KOPT-K1 (cell line): ENCODE measurements around the gene PDZK1IP1.
"Not testable (repeated sequence)": the region's sequence is repeated elsewhere in the genome, so short reads cannot be mapped to it uniquely, and the experiment has no call there.

ENCODE experiments used
- H3K27ac ChIP-seq: fragments of 200-600 bp; sonication (generic); 2 replicates; pipeline ENCODE4 v1.5.1; 2016; ENCODE audit warnings: antibody characterized with exemption, mild to moderate bottlenecking, low read depth, low read length; ENCODE audit not compliant: poor library complexity, severe bottlenecking
- H3K36me3 ChIP-seq: fragments of 200-600 bp; sonication (generic); 2 replicates; pipeline ENCODE4 v1.5.1; 2017; ENCODE audit warnings: antibody characterized with exemption, mild to moderate bottlenecking, low read length, moderate library complexity; ENCODE audit not compliant: insufficient read depth
- H3K9me3 ChIP-seq: fragments of 200-600 bp; sonication (generic); 2 replicates; pipeline ENCODE4 v1.5.1; 2017; ENCODE audit warnings: antibody characterized with exemption, low read length, mild to moderate bottlenecking; ENCODE audit not compliant: insufficient read depth, poor library complexity, severe bottlenecking

PDZK1IP1 gene

DNA sequence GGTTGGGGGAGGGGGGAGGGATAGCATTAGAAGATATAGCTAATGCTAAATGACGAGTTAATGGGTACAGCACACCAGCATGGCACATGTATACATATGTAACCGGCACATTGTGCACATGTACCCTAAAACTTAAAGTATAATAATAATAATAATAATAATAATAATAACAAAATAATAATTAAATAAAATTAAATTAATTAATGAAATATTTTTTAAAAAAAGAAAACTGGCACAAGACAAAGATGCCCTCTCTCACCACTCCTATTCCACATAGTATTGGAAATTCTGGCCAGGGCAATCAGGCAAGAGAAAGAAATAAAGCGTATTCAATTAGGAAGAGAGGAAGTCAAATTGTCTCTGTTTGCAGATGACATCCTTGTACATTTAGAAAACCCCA is 31.9 kb downstream of the PDZK1IP1 start:
- H3K36me3 ChIP-seq, H3K9me3 ChIP-seq, H3K27ac ChIP-seq: not testable (repeated sequence)

DNA sequence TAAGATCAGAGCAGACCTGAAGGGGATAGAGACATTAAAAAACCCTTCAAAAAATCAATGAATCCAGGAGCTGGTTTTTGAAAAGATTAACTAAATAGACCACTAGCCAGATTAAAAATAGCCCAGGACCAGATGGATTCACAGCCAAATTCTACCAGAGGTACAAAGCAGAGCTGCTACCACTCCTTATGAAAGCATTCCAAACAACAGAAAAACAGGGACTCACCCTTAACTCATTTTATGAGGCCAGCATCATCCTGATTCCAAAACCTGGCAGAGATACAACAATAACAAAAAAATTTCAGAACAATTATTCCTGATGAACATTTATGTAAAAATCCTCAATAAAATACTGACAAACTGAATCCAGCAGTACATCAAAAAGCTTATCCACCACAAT is 33.4 kb downstream of the PDZK1IP1 start:
- H3K9me3 ChIP-seq, H3K27ac ChIP-seq, H3K36me3 ChIP-seq: not testable (repeated sequence)

DNA sequence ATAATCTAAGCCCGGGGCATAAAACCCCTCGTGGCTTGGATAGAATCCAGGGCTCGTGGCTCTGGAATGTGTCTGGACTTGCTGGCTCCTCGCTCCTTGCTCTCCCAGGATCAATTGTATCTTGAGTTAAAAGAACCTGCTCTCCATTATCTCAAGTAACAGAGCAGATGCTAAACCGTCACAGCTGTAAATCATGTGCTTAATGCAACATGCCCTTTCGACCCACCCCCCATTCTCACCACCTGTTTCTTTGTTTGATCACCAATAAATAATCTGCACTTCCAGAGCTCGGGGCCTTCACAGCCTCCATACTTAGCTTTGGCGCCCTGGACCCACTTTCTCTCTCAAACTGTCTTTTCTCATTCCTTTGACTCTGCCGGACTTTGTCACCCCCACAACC is 40.7 kb downstream of the PDZK1IP1 start:
- not testable (repeated sequence) for H3K27ac ChIP-seq, H3K9me3 ChIP-seq, H3K36me3 ChIP-seq

DNA sequence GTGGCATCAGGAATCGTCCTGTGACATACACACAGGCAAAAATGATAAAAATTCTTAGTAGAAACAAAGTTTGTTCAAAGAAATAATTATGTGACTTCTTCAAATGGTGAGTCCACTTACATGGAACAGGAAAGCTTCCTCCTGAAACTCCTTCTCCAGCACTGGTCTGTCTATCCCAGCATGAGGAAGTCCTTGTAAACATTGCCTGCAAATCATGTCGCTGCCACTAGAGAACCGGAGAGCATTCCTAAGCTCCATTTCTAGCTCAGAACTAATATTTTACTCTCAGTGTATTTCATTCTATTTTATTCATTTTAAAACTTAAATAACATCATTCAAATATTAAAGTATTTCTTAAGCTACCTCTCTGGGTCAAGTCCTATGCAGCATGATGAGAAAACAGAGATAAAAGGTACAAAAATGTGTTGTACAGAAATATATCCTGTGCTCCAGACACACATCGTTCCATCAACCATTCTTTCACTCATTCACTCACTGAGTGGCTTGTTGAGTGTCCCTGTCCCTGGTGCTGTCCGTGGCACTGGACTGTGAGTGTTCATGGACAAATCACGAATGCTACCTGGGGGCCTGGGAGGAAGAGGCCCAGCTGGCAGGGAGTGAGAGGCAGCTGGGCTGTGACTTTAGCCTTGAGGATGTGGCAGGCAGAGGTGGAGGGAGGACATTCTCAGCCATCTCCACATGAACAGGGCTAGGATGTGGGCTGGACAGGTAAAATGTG is 42.6 kb downstream of the PDZK1IP1 start:
- H3K9me3 ChIP-seq = no peaks in the 10 kb centered on the region
- no peak overlapping the region for H3K27ac ChIP-seq
- H3K36me3 ChIP-seq = no peaks in the 10 kb centered on the region

DNA sequence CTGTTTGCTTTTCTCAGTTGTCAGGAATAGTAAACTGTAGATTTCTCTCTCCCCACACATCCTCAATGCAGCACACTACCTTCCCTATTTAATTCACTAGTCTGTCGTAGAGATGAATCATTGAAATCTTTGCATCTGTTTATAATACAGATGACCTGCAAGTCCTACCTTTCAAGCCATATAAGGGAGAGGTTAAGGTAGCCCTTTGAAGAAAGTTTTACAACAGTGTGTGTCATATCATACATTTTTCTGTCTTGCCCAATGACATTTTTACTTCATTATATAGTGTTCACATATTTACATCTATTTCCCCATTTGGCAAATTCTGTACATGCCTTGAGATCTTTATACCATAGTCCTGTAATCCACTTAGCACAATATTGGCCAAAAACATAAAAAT is 43.3 kb downstream of the PDZK1IP1 start:
- H3K36me3 ChIP-seq, H3K27ac ChIP-seq, H3K9me3 ChIP-seq: not testable (repeated sequence)

DNA sequence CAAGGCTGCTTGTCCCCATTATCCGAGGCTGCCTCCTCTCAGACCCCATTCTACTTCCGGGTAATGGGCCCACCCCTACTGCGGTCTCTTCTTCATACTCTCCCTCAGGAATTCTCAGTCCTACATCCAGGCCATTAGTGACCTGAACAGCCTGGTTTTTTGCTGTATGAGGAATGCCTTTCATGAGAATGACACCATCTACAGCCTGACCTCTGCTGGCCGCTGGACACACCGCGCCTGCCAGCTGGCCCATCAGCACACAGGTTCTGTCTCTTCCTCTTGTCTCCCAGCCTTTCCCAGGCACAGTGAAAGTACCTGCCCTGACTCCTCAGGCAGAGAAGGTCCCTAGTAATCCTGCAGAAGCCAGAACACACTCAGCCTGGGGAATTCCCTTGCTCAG is 46.2 kb downstream of the PDZK1IP1 start:
- H3K27ac ChIP-seq, H3K9me3 ChIP-seq, H3K36me3 ChIP-seq: not testable (repeated sequence)

DNA sequence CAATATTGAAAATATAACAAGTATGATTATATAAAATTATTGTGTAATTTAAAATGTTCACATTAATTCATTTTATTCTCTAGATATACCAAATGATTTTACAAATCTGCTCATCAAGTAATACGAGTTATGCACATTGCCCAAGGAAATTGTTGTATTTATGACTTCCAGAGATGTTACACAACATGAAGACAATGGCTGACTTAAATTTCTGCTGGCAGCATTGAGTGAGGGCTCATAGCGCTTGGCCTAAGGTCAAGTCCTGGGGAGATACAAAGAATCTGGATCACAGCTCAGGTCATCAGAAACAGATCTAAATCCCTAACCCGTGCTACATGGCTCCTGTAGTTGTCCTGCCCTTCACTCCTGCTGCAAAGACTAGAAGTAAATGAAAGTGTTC is 49.5 kb downstream of the PDZK1IP1 start:
- not testable (repeated sequence) for H3K36me3 ChIP-seq, H3K27ac ChIP-seq, H3K9me3 ChIP-seq

DNA sequence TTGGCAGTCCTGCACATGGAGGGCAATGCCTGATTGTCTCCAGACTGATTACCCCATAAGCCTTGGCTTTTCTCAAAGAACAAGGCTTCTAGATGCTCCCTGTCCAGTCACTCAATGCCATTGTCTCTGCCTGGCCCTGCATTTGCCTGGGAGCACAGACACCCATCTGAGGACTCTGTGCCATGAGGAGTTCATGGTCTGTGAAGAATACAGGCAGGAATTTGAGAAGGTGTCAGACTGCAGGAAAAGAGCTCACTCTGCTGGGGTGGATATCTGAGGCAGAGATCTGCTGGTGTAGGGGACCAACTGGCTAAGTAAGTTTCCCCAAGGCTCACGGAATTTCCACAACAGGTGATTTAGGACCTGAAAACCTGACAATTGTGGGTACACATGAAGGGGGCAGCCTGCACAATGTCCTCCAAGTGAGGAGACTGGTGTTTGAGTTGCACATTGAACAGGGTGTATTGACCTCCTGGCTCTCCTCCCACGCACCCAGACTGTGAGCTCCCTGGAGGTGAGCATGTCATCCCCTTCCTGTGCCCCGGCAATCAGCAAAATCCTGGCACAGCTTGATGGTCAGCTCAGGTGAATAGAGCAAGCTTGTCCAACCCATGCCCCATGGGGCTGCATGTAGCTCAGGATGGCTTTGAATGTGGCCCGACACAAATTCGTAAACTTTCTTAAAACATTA is 51.8 kb downstream of the PDZK1IP1 start:
- H3K9me3 ChIP-seq = no peaks in the 10 kb centered on the region
- H3K36me3 ChIP-seq = no peaks in the 10 kb centered on the region

DNA sequence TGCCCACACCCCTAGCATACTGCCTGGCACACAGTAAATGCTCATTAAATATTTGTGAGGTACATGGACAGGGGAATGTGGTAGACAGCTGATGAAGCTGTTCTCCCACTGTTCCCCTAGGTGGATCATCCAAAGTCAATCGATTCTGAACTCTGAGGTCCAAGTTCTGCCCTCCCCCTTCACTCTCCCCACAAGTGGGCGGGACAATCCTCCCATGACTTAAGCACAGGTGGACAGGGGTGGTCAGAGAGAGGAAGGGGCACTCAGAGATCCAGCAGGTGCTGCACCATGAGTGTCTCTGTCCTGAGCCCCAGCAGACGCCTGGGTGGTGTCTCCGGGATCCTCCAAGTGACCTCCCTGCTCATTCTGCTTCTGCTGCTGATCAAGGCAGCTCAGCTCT is 52.6 kb downstream of the PDZK1IP1 start, which contains the start of gene CYP4A22:
Gene CYP4A22 (plus strand): TSS at position 244 of the 400 bp plus-strand sequence. CDS start 45 bp downstream, at position 289.
- H3K36me3 ChIP-seq = no peaks in the 10 kb centered on the region
- H3K27ac ChIP-seq = no peak within 1 kb of the TSS
- no peaks in the 10 kb centered on the region for H3K9me3 ChIP-seq

More for the DNA sequence above, 51.8 kb downstream of the PDZK1IP1 start:
- H3K27ac ChIP-seq = no peak overlapping the region
